ENCODE data around the gene TRPM2. TPM values are rescaled to one million over a fixed set of nuclear protein-coding genes. Genes with fewer than 3 reads are reported as not detected.
"Not testable (repeated sequence)": the region's sequence is repeated elsewhere in the genome, so short reads cannot be mapped to it uniquely, and the experiment has no call there.

TRPM2 gene
- total RNA-seq, 1 donor from 2014 or later, result 12.0 TPM

DNA sequence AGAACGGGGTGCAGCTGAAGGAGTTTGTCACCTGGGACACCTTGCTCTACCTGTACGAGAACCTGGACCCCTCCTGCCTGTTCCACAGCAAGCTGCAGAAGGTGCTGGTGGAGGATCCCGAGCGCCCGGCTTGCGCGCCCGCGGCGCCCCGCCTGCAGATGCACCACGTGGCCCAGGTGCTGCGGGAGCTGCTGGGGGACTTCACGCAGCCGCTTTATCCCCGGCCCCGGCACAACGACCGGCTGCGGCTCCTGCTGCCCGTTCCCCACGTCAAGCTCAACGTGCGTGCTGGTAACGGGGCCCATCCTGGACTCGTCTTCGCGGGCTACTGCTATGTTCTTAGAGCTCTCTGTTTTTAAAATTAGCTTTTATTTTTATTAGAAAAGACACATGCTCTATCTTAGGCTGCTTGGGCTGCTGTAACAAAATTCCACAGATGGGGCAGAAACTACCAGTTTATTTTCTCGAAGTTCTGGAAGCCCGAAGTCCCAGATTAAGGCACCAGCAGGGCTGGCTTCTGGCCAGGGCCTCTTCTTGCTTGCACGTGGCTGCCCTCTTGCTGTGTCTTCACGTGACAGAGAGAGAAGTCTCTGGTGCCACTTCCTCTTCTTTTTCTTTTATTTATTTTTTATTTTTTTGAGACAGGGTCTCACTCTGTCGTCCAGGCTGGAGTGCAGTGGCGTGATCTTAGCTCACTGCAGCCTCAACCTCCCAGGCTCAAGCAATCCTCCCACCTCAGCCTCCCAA lies 38.1 kb downstream of the TRPM2 start:
- DNase-seq (ENCODE audit: low spot score), result peak; percentile 79

DNA sequence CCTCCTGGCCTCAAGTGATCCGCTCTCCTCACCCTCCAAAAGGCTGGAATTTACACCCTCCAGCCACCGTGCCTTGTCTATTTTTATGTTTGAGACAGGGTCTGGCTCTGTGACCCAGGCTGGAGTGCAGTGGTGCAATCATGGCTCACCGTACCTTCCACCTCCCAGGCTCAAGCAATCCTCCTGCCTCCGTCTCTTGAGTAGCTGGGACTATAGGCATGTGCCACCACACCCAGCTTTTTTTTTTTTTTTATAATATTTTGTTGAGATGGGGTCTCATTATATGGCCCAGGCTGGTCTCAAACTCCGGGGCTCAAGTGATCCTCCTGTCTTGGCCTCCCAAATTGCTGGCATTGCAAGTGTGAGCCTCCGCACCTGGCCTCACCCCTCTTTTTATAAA lies 38.8 kb downstream of the TRPM2 start:
- peak; percentile 4 for DNase-seq (ENCODE audit: low spot score)

DNA sequence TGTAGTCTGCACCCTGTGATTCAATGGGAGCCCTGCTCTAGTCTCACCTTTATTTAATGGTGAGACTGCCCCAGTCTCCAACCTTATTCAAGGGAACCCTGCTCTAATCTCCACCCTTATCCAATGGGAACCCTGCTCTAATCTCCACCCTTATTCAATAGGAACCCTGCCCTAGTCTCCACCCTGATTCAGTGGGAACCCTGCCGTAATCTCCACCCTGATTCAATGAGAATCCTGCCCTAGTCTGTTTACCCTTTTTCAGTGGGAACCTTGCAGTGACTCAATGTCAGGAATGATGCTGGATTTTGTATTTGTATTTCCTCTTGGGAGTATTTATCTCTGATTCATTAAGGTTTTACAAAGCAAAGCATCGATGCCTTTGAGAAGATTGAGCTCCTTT lies 39.5 kb downstream of the TRPM2 start:
- peak; percentile 39 for DNase-seq (ENCODE audit: low spot score)

DNA sequence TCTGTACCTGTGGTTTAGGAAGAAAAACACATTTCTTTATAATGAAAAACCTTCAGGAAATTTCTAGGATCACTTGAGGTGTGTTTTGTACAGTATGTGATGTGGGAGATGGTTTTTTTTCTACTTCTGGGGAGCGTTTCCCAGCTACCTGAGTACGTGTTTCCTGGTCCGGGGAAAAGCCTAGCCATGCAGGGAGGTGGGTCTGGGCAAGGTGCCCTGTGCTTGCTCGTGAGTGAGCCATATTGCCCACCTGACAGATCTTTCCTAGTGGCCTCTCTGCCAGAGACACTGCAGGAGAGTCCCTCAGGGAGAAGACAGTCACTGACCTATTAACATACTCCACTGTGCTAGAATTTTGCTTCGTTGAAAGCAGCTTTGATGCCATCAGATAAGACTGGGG lies 41.3 kb downstream of the TRPM2 start:
- DNase-seq (ENCODE audit: low spot score), result peak; percentile 30

DNA sequence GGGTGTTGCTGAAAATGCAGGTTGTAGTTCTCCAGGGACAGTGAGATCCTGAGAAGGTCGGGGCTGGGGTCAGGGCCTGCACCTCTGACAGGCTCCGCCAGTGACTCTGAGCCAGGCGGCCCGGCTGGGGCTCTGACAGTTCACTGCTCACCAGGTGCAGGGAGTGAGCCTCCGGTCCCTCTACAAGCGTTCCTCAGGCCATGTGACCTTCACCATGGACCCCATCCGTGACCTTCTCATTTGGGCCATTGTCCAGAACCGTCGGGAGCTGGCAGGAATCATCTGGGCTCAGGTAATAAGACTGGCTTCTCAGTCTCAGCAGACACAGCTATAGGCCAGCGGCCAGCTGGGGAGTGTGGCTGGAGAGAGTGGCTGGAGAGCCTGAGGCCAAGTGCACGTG lies 41.8 kb downstream of the TRPM2 start:
- DNase-seq (ENCODE audit: low spot score), result peak; percentile 72

DNA sequence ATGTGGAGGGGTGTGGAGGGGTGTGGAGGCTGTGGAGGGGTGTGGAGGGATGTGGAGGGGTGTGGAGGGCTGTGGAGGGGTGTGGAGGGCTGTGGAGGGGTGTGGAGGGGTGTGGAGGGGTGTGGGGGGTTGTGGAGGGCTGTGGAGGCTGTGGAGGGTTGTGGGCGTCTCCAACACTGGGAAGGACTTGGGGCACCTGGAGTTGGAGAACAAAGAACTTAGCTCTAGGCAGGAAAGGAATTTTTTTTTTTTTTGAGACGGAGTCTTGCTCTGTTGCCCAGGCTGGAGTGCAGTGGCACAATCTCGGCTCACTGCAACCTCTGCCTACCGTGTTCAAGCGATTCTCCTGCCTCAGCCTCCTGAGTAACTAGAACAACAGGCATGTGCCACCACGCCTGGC lies 43.4 kb downstream of the TRPM2 start:
- not testable (repeated sequence) for DNase-seq (ENCODE audit: low spot score)

DNA sequence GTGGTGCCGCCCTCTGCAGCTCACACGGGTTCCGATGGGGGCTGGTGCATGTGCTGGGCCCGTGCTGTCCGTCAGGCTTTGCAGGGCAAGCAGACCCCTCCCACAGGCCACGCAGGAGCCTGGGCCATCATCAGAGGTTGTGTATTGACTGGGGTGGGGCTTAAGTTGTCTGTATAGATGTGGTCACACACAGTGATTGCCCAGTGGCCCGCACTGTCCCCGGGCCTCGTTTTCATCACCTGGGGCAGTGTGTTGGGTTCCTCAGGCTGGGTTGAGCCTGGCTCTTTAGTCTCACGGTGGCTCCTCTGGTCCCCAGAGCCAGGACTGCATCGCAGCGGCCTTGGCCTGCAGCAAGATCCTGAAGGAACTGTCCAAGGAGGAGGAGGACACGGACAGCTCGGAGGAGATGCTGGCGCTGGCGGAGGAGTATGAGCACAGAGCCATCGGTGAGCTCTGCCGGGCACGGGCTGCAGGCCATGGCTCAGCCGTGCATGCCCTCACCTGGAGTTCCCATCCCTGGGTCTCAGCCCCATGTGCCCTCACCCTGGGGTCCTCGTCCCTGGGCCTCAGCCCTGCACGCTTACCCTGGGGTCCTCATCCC lies 44.1 kb downstream of the TRPM2 start:
- DNase-seq (ENCODE audit: low spot score), result peak; percentile 86

DNA sequence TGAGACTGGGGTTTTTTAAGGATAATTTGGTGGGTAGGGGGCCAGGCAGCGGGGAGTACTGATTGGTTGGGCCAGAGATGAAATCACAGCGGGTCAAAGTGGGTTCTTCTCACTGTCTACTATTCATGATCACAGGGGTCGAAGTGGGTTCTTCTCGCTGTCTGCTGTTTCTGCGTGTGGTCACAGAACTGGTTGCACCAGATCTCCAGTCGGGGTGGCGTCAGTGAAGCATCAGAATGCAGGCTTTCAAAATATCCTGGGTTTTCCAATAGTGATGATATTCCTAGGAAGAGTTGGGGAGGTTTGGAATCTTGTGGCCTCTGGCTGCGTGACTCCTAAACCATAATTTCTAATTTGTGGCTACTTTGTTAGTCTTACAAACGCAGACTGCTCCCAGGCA lies 45.1 kb downstream of the TRPM2 start:
- peak; percentile 20 for DNase-seq (ENCODE audit: low spot score)

DNA sequence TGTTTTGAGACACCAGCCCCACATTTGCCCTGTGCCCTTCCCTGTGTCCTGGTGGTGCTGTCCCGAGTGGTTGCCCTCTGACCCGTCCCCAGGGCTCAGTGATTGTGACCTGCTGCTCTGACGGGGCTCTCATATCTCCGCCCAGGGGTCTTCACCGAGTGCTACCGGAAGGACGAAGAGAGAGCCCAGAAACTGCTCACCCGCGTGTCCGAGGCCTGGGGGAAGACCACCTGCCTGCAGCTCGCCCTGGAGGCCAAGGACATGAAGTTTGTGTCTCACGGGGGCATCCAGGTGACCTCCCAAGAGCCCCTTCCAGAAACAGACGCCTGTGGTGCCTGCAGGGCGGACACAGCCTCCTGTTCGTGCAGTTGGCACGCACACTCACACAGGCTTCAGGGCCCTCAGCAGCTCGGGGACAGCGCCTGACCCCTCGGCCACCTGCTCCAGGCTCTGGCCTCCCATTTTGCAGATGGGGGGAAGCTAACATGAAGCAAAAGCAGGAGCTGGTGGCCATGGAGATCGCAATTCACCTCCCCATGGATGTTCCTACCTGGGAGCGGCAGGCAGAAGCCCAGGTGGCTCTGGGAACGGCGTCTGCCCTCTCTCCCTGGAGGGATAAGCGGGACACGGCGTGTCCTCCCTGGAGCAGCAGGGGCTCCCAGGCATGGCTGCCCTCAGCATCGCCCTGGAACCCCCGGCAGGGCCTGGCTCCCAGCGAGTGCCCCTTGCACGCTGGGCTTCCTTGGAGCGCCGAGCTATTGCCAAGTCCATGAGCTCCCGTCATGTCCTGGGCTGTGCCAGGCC lies 45.9 kb downstream of the TRPM2 start:
- peak; percentile 81 for DNase-seq (ENCODE audit: low spot score)

DNA sequence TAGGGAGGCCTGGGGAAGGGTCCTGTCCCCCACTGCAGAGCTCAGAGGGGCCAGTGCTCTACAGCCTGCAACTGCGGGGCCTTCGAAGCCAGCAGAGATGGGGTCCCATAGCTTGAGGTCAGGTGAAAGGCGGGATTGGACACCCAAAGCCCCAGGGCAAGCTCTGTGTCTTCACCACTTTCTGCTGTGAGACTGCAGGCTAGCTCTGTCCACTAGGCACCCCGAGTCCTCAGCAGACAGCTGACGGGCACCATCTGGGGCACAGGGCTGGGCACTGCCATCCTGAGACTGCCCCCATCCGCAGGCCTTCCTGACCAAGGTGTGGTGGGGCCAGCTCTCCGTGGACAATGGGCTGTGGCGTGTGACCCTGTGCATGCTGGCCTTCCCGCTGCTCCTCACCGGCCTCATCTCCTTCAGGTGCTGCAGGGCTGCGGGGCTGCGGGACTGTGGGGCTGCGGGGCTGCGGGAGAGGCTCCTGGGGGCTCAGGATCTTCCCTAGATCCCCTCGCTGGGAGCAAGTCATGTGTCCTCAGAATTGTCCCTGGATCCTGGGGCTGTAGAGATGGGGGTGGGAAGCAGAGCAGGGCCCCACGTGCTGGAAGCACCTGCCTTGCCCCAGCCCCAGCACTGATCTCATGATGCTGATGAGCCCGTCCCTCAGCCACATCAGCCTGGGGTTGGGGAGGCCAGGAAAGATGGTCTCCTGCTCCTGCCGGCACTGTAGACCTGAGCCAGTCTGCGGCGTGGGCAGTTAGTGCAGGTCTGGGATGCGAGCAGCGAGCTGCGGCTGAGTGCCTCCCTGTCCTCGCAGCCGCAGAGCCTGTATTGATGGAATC lies 46.8 kb downstream of the TRPM2 start:
- peak; percentile 79 for DNase-seq (ENCODE audit: low spot score)

DNA sequence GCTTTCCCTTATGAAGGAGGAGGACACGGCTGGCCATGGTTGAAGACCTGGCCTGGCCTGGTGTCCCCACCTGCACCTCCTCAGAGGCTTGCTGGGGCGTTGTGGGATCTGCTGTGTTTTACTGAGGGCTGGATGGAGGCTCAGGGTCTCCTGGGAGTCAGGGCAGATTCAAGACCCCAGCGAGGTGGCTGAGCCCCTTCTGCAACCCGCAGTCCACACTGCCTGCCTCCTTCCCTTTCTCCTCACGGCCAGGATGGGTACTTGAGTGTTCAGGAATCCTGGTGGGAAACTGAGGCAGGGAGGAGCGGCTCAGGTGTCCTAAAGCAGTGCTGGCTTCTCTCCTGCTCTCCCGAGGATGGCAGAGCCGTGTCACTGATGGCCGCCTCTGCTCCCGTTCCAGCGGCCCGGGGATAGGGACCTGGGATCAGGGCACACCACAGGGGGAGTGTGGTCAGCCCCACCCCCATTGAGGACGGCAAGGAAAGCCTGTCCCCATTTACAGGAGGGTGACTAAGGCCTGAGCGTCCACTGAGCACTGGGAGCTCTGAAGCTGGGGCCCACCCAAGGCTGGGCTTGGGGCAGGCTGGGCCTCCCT lies 47.5 kb downstream of the TRPM2 start:
- DNase-seq (ENCODE audit: low spot score), result peak; percentile 45

DNA sequence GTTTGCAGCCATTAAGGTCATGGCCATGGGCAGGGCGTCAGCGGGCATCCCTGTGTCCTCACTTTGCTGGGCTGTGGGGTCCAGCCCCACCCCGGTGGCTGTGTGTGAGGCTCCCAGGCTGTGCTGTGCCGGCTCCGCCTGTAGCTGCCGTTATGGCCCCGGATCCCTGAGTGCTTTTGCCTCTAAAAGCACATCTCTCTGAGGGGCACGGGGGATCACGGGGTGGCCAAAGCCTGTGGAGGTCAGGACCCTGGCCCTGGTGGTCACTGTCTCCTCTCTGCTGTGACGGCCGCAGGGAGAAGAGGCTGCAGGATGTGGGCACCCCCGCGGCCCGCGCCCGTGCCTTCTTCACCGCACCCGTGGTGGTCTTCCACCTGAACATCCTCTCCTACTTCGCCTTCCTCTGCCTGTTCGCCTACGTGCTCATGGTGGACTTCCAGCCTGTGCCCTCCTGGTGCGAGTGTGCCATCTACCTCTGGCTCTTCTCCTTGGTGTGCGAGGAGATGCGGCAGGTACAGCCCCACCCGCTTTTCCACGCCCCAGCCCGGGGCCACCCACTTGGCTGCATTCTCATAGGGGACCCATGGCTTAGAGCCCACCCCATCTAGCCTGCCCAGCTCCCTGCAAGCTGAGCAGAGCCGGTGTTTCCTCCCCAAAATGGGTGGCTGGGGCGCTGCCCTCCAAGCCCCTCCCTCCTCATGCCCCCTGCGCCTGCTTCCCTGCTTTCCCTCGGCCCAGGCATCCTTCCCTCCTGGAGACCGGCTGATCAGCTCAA lies 48.2 kb downstream of the TRPM2 start:
- peak; percentile 84 for DNase-seq (ENCODE audit: low spot score)

DNA sequence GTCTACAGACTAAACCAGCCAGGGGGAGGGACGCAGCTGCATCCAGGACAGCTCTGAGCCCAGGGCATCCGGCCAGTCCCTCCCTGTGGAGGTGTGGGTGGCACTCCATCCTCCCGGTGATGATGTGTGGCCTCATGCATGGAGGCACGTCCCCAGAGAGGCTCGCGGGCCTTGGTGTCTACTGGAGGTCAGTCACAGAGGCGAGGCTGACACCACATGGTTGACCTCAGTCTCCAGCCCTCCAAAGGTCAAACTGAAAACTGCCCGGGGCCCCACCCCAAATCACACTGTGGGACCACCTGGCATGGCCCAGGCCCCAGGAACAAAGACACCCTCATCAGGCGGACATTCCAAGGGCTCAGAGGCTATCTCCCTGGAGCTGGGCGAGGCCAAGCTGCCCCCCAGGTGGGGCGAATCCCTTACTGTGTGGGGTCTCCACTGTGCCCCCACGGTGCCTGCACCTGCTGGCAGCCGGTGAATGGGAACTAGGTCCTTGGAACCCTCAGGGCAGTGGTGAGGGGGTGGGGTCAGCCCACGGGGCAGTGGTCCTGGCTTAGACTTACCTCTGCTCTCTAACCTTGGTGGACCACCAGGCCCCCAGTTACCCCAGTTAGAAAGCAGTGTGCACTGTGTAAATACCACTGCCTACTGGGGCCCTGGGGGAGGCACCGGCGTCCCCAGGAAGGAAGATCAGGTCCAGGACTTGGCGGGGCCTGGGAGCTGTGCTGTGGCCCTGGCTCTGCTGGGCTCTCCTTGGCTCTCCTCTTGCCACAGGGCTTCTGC lies 49.1 kb downstream of the TRPM2 start:
- DNase-seq (ENCODE audit: low spot score), result peak; percentile 83

DNA sequence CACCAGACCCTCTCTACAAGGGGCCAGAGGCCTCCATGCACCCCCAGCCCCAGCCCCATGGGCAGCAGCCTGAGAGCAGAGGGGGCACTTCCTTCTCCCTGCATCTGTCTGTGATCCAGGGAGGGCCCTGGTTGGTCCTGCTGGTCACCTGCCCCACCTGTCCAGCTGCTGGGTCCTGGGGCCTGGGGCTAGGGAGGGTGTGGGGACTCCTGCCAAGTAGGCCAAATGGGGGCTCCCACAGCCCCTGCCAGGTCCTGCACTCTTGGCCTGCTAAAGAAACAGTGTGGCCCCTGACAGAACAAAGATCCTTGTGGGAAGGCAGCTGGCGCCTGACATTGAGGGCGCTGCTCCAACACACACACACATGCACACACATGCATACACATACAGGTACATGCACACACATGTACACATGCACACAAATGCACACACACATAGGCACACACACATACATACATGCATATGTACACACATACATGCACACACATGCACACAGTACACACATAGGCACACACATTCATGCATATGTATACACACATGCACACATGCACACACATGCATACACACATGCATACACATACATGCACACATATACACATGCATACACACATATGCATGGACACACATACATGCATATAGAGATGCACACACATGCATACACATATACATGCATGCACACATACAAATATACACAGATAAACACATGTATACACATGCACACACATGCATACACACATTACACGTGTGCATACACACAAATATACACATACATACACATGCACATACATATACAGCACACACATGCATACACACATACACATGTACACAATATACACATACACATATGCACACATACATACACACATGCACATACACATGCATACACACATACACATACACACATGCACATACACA lies 49.9 kb downstream of the TRPM2 start:
- DNase-seq (ENCODE audit: low spot score), result peak; percentile 74

DNA sequence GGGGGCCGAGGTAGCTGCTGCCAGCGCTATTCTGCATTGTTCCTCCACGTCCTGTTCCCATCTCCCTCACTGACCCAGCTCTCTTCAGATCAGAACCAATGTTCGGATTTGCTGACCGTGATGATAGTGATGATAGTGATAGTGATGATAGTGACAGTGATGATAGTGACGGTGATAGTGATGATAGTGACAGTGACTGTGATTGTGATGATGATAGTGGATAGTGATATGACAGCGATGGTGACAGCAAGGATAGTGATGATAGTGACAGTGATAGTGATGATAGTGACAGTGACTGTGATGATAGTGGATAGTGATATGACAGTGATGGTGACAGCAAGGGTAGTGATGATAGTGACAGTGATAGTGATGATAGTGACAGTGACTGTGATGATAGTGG lies 51.1 kb downstream of the TRPM2 start:
- peak; percentile 41 for DNase-seq (ENCODE audit: low spot score)

DNA sequence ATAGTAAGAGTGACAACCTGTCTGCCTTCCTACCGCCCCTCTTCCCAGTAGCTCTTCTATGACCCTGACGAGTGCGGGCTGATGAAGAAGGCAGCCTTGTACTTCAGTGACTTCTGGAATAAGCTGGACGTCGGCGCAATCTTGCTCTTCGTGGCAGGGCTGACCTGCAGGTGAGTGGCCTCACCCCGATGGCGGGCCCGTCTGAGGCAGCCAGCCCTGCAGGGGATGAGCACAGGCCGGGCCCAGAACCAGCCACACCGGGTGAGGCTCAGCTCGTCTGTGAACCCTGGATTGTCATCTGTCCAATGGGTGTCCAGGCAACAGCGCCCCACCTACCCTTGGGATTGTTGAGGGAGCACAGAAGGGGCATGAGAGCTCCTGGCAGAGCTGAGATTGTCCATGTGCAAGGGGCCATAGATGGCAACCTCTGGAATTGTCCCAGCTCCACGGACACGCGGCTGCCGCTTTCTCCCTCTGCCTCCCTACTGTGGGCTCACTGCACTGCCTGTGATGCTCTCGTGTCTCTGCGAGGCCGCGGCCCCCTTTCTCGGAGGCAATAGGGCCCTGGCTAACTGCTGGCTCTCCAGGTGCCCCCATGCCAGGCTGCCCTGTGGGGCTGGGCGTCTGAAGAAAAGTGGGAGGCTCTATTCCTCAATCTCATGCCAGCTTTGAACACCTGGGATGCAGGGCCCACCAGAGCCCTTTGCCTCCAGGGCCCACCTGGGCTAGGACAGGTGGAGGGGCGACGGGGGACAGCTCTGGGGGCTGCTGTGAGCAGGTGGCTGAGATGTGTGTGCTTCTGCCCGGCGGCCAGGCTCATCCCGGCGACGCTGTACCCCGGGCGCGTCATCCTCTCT lies 51.9 kb downstream of the TRPM2 start:
- DNase-seq (ENCODE audit: low spot score), result peak; percentile 78

Data from mesenteric fat pad (tissue), 1 donor.